Measurements from ENCODE around the gene SEC14L5. TPM values are rescaled to one million over a fixed set of nuclear protein-coding genes. Genes with fewer than 3 reads are reported as not detected.

Gene SEC14L5
- total RNA-seq, 1 experiment from 2014 or later, result 1.8 TPM

DNA sequence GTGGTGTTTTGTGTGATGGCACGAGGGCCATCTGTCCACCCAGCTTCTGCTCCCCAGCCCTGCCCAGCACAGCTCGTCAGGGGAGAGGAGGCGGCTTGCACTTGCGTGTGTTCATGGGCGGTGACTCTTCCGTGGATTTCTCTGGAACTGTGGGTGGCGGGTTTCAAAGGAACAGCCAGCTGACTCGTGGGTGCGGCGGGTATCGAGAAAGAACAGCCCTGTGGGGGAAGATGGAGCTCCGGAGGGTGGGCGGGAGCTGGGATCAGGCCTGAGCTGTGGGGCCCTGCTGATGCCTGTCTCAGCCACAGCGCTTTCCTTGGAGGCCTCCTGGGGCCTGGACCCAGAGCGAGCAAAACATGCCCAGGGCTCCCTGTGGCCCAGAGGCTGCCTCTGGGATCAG, 62.4 kb downstream of the SEC14L5 start:
- Histone ChIP-seq H3K9me3 (ENCODE audit: insufficient read depth, low read depth) (no peaks in the 10 kb centered on the region), H4K20me1 (ENCODE audit: insufficient read depth) (no peaks in the 10 kb centered on the region), H3K27ac (no peak overlapping the region), H3K4me1 (replicated peaks; ENCODE audit: insufficient read depth) (no peaks in the 10 kb centered on the region), H3K36me3 (ENCODE audit: low read depth) (no peaks in the 10 kb centered on the region), H3F3A (ENCODE audit: insufficient read depth, low read depth) (0 out of 2 replicates have a peak, but pooled peaks cover 5% of the 10 kb centered on the region), H3K79me2 (ENCODE audit: low read depth) (no peaks in the 10 kb centered on the region), H2AFZ (no peak overlapping the region), H3K4me2 (no peak overlapping the region), H3K9me2 (ENCODE audit: insufficient read depth) (no peaks in the 10 kb centered on the region), H3K4me3 (no peak overlapping the region), H3K27me3 (ENCODE audit: insufficient read depth, low read depth) (peaks cover 34% of the 10 kb centered on the region)
- ChIA-PET POLR2A (ENCODE audit: unreplicated experiment) (no interaction called here), CTCF (interaction anchor here (0.5 kb wide), 1 partner anchor 18 kb away, joined by 5 read pairs; no protein-coding TSS in a partner anchor)
- no TSS peak for BruUV-seq (replicated peaks)
- intact Hi-C loops (cut with micrococcal nuclease; ENCODE audit: unreplicated experiment), result no loop called here
- DNase-seq, result no peak
- TF ChIP-seq CTCF (conservative IDR thresholded peaks at IDR 0.05) (no peak), EZH2 (IDR thresholded peaks at IDR 0.05; ENCODE audit: low read depth) (no peak)

DNA sequence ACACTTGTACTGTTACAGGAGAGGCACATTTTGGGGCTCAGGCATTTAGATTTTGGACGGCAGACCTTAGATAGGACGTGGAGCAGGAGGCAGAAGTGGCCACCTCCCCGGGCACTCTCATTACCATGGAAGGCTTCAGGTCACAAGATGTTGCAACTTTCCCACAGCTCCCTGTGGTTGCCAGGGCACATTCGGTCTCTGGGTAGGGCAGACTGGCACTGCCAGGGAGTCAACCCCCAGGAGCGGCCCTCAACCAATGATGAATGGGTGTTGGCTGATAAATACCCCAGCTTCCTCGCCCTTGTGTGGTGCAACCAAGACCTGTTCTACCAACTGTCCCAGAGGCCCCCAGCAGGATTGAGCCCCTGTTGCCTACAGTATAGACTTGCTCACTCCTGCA, 64.4 kb downstream of the SEC14L5 start:
- DNase-seq, result peak; percentile 24 to 61
- no TSS peak for BruUV-seq (replicated peaks)
- H3K9me2 ChIP-seq (ENCODE audit: insufficient read depth), result no peaks in the 10 kb centered on the region
- no peaks in the 10 kb centered on the region for H3K36me3 ChIP-seq (ENCODE audit: low read depth)
- CTCF ChIA-PET, result no interaction called here
- H3K27ac ChIP-seq, result no peak overlapping the region
- H3F3A ChIP-seq (ENCODE audit: insufficient read depth, low read depth), result 0 out of 2 replicates have a peak, but pooled peaks cover 5% of the 10 kb centered on the region
- H3K79me2 ChIP-seq (ENCODE audit: low read depth), result no peaks in the 10 kb centered on the region
- no peaks in the 10 kb centered on the region for H3K4me1 ChIP-seq (replicated peaks; ENCODE audit: insufficient read depth)
- POLR2A ChIA-PET (ENCODE audit: unreplicated experiment), result no interaction called here
- intact Hi-C loops (cut with micrococcal nuclease; ENCODE audit: unreplicated experiment), result no loop called here
- H3K27me3 ChIP-seq (ENCODE audit: insufficient read depth, low read depth), result peaks cover 14% of the 10 kb centered on the region; the same call in 1 of the 2 replicates
- H3K4me3 ChIP-seq, result no peak overlapping the region
- no peaks in the 10 kb centered on the region for H3K9me3 ChIP-seq (ENCODE audit: insufficient read depth, low read depth)
- H3K4me2 ChIP-seq, result no peak overlapping the region
- no peak overlapping the region for H2AFZ ChIP-seq
- H4K20me1 ChIP-seq (ENCODE audit: insufficient read depth), result no peaks in the 10 kb centered on the region
- no peak for TF ChIP-seq EZH2 (IDR thresholded peaks at IDR 0.05; ENCODE audit: low read depth)
- no peak for TF ChIP-seq CTCF (conservative IDR thresholded peaks at IDR 0.05)

DNA sequence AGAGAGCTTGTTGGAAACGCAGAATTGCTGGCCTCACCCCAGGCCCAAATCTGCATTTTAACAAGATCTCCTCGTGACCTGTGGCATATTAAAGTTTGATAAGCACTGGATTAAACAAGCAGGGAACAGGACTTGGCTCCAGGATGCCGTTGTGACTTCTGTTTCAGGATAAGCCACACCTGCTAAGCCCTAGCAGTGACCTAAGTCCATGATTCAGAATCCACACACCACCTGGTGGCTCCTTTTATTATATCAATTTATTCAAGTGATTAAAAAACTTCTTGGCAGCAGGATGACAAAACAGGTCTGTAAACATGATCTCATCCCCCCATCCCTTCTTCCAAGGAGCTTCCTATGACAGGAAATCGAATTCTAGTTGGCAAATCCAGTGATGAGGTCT, 66.5 kb downstream of the SEC14L5 start:
- DNase-seq, result peak; percentile 29 to 51
- no peaks in the 10 kb centered on the region for H3K4me1 ChIP-seq (replicated peaks; ENCODE audit: insufficient read depth)
- TF ChIP-seq CTCF (conservative IDR thresholded peaks at IDR 0.05) (peak; percentile 56), EZH2 (IDR thresholded peaks at IDR 0.05; ENCODE audit: low read depth) (no peak)
- no peaks in the 10 kb centered on the region for H4K20me1 ChIP-seq (ENCODE audit: insufficient read depth)
- no peak overlapping the region for H2AFZ ChIP-seq
- no TSS peak for BruUV-seq (replicated peaks)
- no peaks in the 10 kb centered on the region for H3K79me2 ChIP-seq (ENCODE audit: low read depth)
- no peak overlapping the region for H3K27ac ChIP-seq
- no peaks in the 10 kb centered on the region for H3K36me3 ChIP-seq (ENCODE audit: low read depth)
- no peaks in the 10 kb centered on the region for H3K9me3 ChIP-seq (ENCODE audit: insufficient read depth, low read depth)
- POLR2A ChIA-PET (ENCODE audit: unreplicated experiment), result no interaction called here
- H3K4me2 ChIP-seq, result no peak overlapping the region
- H3K4me3 ChIP-seq, result no peak overlapping the region
- CTCF ChIA-PET, result no interaction called here
- no peaks in the 10 kb centered on the region for H3K27me3 ChIP-seq (ENCODE audit: insufficient read depth, low read depth)
- H3K9me2 ChIP-seq (ENCODE audit: insufficient read depth), result no peaks in the 10 kb centered on the region
- no peaks in the 10 kb centered on the region for H3F3A ChIP-seq (ENCODE audit: insufficient read depth, low read depth)
- intact Hi-C loops (cut with micrococcal nuclease; ENCODE audit: unreplicated experiment), result loop anchor here (2.0 kb wide), 1 partner anchor 514 kb away; no protein-coding TSS in a partner anchor
